Hematopoietic multipotent progenitor cell treated with erythropoietin and hydrocortisone succinate and interleukin-3 and kit ligand, for 15 days (in vitro differentiated cells): ENCODE measurements around the gene MEGF11.

ENCODE experiments used
- DNase-seq: peaks from one replicate; pipeline ENCODE4 v3.0.0-alpha.2; 2015; ENCODE audit warnings: low spot score

MEGF11 gene

DNA sequence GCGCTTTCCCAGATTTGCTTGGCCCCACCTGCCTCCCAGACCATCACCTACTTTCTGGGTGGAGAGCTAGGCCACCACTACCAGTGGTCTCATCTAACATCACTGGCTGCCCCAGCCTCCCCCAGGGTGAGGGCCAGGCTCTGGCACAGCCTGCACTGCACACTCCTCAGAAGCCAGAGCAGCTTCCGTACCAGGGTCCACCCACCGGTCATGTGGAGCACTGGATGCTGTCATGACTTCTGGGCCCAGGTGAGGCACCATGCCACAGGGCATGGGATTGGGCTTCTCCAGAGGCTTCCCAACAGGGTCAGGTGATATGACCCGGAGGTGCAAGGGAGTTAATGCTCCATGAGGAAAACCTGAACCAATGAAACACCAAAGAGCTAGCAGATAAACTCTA is 14.0 kb downstream of the MEGF11 start:
- no peak for DNase-seq

DNA sequence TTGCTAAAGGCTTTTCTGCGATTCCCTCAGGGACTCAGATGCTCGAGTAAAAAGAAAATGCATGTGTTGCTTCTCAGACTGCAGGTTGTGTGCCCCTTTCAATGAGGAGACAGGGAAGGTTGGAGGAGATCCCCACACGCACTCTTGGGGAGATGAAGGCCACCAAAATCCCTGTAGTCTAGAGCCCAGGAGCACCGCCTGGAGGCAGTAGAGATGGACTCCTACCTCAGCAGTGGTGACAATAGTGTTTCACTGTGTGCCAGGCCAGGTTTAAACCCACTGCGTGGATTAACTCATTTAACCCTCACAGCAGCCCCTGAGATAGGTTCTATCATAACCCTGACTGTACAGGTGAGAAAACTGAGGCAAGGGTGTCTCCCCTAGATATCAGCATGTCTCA is 15.2 kb downstream of the MEGF11 start:
- no peak for DNase-seq

DNA sequence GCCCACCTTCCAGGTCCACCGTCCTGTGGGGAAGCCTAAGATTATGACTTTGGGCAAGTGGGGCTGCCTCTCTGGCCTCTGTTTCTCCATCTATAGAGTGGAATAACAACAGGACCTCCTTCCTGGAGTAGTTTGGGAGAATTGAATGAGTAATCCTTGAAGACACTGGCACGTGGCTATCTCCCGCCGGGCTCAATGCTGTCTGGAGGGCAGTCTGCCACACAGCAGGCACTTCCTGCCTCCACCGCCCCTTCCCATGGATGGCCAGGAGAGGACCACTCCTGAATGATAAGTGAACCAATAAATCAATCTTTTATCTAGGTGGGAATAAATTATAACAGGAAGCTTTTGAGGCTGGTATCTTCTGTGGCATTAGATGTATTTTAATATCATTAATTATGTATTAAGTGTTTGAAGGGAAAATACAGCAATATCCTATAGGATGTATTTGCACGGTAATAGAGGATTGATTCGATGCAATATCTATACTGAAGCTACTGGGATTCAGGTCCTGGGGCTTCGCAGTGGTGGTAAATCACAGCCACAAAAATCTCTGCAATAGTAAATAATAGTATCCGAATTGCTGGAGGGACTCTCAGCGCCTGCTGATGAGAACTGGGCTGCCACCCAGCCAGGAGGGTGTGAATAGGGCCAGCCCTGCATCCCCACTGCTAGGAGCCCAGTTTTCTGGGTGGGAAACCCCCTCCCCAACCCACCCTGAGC is 15.9 kb downstream of the MEGF11 start:
- no peak for DNase-seq

DNA sequence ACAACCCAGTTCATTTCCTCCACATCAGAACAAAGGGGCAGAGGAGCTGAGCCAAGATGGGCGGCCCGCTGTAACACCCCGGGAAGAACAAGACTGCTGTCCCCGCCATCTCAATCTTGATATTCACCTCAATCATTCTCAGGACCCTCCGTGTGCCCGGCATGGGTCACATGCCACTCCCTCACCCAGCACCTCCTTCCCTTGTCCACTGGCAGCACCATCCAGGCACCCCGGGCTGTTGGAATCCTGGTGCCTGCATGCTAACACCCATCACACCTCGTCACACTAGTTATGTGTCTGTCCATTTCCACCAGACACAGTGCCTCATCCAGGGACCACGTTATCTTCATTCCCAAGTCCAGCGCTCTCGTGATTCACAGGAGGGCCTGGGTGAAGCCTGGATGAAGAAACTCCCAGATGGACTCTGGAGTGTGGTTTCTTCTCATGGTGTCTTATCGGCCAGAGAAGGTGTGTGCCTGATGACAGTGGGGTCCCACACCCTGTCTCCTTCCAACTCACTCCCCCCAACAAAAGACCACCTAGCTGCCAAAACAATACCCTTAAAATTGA is 16.7 kb downstream of the MEGF11 start:
- DNase-seq: no peak

DNA sequence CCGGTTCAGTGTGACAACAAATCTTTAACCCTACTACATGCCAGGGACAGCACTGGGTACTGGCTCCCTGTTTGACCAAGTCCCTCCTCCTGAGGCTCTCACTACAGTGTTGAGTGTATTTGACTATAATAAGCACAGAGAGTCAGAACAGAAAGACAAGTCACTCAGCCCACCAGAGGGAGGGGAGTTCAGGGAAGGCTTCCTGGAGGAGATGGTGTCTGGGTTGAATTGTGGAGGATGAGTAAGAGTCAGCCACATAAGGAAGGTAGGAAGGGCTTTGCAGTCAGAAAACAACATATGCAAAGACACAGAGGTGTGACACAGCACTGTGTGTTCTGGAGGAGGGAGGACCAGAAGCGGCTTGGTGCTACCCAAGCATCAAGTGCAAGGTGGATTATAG is 17.7 kb downstream of the MEGF11 start:
- DNase-seq: no peak

DNA sequence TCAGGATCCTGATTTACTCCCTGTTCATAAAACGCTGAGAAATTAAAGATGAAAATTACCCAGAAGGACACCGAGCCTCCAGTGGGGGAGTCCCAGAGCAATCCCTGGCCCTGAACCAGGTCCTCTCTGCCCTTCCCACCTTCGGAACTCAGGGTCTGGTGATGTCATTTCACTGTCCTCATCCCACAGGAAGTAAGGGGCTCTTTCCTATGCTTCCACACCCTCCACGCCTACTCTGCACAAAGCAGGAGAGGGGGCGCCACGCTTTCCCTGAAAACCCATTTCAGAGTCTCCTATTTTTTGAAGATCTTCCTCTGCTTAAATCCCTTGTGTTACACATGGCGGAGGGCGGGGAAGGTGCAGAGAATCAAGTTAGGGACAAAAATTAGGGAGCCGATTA is 18.8 kb downstream of the MEGF11 start:
- no peak for DNase-seq

DNA sequence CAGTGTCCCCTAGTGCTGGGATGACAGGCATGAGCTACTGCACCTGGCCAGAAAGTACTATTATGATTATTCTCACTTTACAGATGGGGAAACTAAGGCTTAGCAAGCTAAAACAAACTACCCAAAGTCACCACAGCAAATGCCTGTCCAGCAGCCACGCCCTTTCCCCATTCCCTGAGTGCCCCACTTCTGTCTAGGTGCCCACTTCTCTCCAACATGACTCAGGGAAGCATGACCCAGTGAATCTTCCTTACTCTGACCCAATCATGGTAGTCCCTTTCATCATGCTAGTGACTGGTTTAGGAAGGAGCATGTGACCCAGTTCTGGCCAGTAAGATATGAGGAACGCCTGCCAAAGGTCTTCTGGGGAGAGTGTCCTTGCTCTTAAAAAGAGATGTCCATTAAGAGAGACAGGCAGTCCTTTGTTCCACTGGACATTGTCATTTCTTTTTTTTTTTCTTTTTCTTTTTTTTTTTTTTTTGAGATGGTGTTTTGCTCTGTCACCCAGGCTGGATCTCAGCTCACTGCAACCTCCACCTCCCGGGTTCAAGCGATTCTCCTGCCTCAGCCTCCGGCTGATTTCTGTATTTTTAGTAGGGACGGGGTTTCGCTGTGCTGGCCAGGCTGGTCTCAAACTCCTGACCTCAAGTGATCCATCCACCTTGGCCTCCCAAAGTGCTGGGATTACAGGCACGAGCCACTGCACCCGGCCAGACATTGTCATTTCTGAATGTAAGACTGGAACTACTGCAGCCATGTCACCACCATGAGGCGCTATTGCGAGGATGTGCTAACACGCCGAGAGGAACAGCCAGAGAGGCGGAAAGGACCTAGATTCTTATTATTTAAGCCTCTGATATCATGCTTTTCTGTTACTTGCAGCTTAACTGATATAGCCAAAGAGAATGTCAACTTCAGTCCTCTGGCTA is 19.8 kb downstream of the MEGF11 start:
- no peak for DNase-seq

DNA sequence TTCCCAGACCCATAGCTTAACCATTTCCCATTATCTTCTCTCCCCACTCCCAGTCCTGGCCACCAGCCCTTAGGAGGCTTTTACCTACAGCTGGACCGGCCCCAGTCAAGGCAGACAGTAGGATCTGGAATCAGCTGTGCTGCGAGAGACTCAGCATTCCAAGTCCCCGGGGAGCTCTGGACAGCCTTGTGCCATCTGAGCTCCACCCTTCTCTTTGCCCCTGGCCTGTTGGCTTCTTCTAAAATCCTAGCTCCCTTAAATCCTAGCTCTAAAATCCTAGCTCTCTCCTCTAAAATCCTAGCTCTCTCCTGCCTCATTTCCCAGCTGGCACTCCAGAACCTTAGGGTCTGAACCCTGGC is 21.3 kb downstream of the MEGF11 start:
- no peak for DNase-seq

DNA sequence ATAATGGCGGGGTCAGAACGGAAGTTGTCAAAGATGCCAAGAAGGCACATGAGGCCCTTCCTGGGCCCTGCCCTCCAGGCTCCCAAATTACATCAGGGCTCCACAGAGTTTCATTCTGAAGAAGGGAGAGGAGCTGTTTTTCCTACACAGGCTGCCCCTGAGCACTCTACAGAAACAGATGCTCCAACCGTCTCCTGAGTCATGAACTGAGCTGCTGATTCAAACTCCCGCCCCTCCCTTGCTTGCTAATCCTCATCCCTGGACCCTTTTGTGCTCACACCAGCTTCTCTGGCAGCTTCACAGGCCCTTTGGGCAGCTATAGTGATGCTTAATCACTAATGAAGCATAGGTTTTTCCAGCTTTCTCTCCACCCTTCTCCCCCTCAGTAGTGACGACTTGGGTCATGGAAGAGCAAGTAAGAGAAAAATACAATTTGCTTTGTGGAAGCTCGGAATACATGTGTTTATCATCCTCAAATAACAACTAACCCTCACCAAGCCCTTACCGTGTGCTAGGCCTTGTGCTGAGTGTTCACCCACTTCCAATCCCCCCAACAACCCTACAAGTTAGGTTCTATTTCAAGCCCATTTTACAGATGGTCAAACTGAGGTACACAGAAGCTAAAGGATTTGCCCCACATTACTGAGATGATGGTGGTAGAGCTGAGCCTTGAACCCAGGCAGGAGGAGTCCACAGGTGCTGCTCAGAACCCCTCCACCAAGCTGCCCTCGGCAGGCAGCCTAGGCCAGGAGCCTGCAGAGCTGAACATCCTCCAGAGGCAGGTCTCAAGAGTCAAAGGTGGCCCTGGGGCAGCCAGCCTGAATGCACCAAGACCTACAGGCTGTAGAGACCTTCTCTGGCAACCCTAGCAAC is 21.9 kb downstream of the MEGF11 start:
- no peak for DNase-seq

GRCh38 chr15:66229790-66230465 is 23.6 kb downstream of the MEGF11 start:
- no peak for DNase-seq

- DNase-seq: no peak
Measured at GRCh38 chr15:66228807-66229735, 24.5 kb downstream of the MEGF11 start.

GRCh38 chr15:66226736-66227135 is 26.8 kb downstream of the MEGF11 start:
- no peak for DNase-seq

DNA sequence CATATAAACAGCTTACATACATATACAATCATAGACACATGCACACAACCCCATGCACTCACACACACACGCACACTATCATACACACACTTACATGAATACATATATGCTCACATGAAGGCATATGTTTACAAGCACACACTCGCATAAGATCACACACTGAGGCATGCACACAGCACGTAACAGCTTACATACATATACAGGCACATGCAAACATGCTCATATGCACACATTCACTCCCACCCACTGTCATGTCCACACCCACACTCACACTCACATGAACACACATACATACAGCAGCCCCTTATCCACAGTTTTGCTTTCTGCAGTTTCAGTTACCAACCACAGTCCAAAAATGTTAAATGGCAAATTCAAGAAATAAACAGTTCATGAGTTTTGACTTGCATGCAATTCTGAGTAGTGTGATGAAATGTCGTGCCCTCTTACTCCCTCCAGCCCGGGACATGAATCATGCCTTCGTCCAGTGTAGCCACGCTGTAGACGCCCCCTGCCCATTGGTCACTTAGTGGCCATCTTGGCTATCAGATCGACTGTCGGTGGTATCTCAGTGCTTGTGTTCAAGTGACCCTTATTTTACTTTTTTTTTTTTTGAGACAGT is 27.8 kb downstream of the MEGF11 start:
- DNase-seq: no peak

DNA sequence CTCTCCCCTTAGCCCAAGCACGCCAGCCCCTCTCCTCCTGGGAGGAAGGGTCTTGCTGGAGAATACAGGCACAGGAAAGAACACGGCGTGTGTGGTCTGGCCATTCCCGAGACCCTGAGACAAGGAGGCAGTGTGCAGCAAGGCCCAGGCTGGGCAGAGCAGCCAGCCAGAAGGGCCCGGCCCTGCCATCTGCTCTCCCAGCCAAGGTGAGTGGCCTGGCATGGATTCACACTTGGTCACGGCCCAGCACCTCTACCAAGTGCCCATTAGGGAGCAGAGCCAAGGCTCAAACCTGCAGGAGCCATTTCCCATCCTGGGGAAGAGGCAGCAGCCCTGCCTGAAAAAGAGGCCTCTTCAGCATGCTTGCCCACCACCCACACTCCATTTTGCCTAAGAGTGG is 28.6 kb downstream of the MEGF11 start:
- DNase-seq: no peak

GRCh38 chr15:66222273-66223198 is 31.0 kb downstream of the MEGF11 start:
- DNase-seq: no peak

DNA sequence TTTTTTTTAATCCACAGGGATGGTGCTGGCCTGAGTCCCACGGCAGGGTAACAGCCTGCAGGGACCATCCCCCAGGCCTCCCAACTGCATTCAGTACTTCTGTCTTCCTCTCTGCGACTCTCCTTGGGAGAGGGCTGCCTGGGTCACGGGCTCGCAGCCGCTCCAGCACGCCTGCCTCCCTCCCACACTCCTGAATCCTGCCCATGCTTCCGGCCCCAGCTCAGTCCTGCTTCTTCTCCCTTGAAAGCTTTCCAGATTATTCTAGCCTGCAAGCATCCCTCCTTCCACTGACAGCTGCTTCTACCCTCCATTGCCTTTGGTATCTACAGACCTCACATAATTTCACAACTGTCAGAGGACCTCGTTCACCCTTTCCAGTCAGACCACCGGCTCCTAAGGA is 32.4 kb downstream of the MEGF11 start:
- DNase-seq: no peak

- no peak for DNase-seq
Measured at GRCh38 chr15:66220601-66221000, 32.9 kb downstream of the MEGF11 start.

DNA sequence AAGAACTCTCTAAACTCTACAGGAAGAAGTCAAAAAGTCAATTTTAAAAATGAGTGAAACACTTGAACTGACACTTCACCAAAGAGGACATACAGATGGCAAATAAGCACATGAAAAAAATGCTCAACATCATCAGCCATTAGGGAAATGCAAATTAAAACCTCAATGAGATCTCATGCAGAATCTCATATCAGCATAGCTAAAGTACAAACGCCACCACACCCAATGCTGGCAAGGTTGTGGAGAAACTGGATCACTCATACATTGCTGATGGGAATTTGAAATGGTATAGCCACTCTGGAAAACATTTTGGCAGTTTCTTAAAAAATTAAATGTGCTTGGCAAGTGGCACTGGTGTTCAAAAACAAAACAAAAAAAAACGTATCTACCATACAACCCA is 34.2 kb downstream of the MEGF11 start:
- DNase-seq: no peak

GRCh38 chr15:66216806-66217205 is 36.7 kb downstream of the MEGF11 start:
- no peak for DNase-seq
